ENCODE results near the gene ZNF670.
"Not testable (repeated sequence)": the region's sequence is repeated elsewhere in the genome, so short reads cannot be mapped to it uniquely, and the experiment has no call there.

The ZNF670 gene

DNA sequence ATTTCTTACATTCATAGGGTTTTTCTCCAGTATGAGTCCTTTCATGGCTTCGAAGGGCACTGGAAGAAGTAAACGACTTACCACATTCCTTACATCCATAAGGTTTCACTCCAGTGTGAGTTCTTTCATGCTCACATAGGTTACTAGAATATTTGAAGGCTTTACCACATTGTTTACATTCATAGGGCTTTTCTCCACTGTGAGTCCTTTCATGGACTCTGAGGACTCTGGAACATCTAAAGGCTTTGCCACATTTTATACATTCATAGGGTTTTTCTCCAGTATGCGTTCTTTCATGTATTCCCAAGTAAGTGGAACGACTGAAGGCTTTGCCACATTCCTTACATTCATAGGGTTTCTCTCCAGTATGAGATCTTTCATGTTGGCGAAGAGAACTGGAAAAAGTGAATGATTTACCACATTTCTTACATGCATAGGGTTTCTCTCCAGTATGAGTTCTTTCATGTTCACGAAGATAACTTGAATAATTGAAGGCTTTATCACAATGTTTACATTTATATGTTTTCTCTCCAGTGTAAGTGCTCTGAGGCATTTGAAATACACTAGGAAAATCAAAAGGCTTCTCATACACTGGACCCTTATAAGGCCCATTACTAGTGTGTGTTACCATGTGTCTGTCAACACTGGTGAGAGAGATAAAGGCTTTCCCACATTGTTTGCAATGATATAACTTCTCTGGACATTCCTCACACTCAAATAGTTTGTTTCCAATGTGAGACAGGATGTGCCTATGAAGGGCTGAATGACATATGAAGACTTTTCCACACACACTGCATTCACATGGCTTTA is 40.9 kb downstream of the ZNF670 start:
- DNase-seq: no peak

GRCh38 chr1:247032306-247032705 is 46.3 kb downstream of the ZNF670 start:
- DNase-seq: not testable (repeated sequence)

All from activated CD4-positive, alpha-beta T cell treated with anti-CD3 and anti-CD28 coated beads for 1 hour (primary cell).